RWPE1 (cell line): ENCODE data around the gene FLT1.

Experiments
- CTCF ChIA-PET: fragments of 350-600 bp; sonication (Branson Sonifier 250); formaldehyde crosslinking; extraction: SDS; loops from one replicate; lab custom pipeline; 2021; lab: Yijun Ruan, JAX
- POLR2A ChIA-PET: fragments of 400-600 bp; formaldehyde crosslinking; extraction: SDS; loops from one replicate; lab custom pipeline; 2020; ENCODE audit warnings: antibody characterized with exemption; ENCODE audit not compliant: low non-redundant PET; lab: Yijun Ruan, JAX
- DNase-seq: peaks from one replicate; pipeline ENCODE4 v3.0.0; 2012; ENCODE audit warnings: low spot score
- H3K27ac ChIP-seq: fragments of 450-650 bp; 2 replicates; pipeline ENCODE4 v1.5.1; 2017
- TF ChIP-seq, protein P1 (sequence below): fragments of 450-650 bp; conservative IDR thresholded peaks from 2 replicates; pipeline ENCODE4 v1.5.1; 2017; ENCODE audit warnings: low read depth, mild to moderate bottlenecking

The FLT1 gene

DNA sequence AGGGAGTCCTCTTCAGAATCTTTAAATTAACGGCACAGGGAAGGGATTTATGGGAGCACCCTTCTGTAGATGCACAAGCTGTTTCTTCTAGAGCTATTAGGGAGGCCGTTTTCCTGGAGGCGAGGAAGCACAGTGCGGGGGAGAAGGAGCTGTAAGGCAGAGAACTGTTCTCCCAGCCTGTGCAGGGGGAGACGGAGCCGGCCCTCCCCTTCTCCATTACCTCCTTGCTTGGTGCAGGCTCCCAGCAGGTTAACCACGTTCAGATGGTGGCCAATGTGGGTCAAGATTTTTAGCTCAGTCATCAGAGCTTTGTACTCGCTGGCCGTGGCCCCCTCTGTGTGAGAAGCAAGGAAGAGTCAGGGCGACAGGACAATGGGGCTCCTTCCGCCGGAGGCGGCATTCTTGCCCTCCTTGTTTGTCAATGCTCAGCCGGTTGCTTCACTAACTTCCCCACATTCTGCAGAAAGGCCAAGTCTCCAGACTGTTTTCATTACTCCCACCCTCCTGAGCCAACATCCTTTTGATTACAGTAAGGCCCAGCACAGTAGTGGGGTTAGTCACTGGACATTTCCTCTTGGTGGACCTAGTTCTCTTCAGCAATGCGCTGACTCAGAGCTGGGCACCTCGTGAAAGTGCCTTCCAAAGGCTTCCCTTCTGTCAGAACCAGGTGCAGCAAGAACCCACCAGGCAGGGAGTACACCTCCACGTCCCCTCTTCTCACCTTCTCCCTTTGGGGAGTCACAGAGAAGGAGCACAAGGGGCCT is 165.4 kb downstream of the FLT1 start:
- H3K27ac ChIP-seq, result no peak overlapping the region
- TF ChIP-seq, protein P1, sequence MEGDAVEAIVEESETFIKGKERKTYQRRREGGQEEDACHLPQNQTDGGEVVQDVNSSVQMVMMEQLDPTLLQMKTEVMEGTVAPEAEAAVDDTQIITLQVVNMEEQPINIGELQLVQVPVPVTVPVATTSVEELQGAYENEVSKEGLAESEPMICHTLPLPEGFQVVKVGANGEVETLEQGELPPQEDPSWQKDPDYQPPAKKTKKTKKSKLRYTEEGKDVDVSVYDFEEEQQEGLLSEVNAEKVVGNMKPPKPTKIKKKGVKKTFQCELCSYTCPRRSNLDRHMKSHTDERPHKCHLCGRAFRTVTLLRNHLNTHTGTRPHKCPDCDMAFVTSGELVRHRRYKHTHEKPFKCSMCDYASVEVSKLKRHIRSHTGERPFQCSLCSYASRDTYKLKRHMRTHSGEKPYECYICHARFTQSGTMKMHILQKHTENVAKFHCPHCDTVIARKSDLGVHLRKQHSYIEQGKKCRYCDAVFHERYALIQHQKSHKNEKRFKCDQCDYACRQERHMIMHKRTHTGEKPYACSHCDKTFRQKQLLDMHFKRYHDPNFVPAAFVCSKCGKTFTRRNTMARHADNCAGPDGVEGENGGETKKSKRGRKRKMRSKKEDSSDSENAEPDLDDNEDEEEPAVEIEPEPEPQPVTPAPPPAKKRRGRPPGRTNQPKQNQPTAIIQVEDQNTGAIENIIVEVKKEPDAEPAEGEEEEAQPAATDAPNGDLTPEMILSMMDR, result no peak
- ChIA-PET POLR2A (no interaction called here), CTCF (no interaction called here)
- no peak for DNase-seq

DNA sequence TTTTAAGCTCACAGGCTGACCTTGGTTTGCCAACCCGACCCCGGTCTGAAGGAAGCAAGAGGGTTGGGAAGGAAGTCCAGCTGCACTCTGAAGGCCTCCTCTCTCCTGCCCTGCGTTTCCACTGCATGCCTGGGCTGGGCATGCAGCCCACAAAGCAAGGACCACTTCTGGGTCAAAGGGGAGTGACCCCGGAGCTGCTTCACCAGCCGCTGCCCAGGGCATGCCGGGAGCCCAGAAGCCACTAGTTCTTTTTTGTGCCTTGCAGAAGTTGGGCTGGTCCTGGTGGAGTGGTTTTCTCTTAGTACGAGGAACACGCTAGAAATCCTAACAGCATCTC is 166.7 kb downstream of the FLT1 start:
- DNase-seq, result no peak
- POLR2A ChIA-PET, result no interaction called here
- TF ChIP-seq, protein P1, result no peak
- CTCF ChIA-PET, result no interaction called here
- no peak overlapping the region for H3K27ac ChIP-seq

DNA sequence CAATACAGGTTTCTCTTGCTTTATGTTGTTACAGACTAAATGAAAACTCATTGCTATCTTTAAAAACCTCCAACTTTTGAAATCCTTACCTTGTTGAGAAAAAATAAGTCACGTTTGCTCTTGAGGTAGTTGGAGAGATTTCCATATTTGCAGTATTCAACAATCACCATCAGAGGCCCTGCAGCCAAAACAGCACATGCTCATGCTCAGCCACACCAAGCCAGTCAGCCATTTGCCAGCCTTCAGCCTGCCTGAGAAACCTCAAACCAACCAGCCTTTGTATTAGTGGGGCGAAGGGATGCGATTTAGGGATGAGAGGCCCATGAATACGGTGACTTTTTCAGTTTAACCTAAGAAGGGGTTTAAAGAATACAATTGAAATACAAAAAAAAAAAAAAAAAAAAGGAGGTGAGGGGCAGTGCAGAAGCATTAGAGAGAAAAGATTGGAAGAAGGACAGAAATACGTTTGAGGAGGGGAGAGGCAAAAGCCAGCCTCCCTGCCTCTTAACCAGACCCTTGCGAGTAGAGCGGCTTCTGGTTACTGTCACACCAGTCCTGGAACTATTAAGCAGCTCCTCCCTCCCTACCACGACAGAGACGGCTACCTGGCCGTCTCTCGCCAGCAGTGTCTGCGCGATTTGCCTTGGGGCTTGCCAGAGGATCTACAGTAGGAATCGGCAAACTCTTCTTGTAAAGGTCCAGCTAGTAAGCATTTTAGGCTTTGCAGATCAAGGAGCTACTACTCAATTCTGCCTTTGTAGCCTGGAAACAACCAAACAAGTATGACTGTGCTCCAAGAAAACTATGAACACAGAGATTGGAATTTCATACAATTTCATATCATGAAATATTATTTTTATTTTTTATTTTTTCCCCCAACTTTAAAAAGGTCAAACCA is 167.3 kb downstream of the FLT1 start:
- CTCF ChIA-PET, result no interaction called here
- TF ChIP-seq, protein P1, result no peak
- no peak for DNase-seq
- H3K27ac ChIP-seq, result no peak overlapping the region
- POLR2A ChIA-PET, result no interaction called here

DNA sequence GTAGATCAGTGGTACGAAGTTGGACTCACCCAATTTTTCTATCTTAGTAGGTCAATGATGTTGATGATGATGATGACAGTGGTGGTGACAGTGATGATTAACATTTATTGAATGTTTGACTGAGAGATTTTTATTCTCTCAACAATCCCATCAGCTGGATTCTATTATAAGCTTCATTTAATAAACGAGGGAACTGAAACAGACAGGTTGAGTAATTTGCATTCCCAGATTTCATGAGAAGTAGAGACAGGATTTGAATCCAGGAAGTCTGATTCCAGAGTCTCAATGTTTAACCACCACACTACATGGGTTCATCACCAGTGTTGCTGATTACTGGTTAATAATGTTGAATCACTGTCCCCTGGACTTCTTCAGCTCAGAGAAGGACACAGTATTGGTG is 168.9 kb downstream of the FLT1 start:
- CTCF ChIA-PET, result interaction anchor here (0.7 kb wide), 2 partner anchors 55 to 194 kb away, joined by 3 to 4 read pairs; no protein-coding TSS in a partner anchor
- no peak for DNase-seq
- TF ChIP-seq, protein P1, result no peak
- H3K27ac ChIP-seq, result no peak overlapping the region
- POLR2A ChIA-PET, result no interaction called here

DNA sequence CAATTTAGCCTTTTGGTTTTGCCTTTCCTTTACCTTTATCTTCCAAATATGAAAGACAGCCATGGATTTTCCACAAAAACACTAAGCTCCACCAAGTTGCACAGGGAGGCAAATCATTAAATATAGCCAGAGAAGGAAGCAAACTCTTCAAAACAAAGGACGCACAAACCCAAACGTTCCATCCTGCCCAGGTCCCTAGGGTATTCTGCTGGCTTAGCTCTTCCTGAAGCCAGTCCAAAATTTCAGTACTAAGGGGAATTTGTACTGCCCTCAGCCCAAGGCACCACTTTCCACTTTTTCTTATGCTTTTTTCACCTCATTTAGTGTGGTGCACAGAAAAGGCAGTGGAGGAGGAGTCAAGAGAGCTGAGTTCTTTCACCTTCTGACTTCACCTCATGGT is 169.9 kb downstream of the FLT1 start:
- no peak for DNase-seq
- H3K27ac ChIP-seq, result no peak overlapping the region
- CTCF ChIA-PET, result interaction anchor here (0.7 to 1.2 kb wide), 2 partner anchors 314 to 472 kb away, joined by 3 to 5 read pairs; no protein-coding TSS in a partner anchor
- TF ChIP-seq, protein P1, result no peak
- POLR2A ChIA-PET, result no interaction called here

DNA sequence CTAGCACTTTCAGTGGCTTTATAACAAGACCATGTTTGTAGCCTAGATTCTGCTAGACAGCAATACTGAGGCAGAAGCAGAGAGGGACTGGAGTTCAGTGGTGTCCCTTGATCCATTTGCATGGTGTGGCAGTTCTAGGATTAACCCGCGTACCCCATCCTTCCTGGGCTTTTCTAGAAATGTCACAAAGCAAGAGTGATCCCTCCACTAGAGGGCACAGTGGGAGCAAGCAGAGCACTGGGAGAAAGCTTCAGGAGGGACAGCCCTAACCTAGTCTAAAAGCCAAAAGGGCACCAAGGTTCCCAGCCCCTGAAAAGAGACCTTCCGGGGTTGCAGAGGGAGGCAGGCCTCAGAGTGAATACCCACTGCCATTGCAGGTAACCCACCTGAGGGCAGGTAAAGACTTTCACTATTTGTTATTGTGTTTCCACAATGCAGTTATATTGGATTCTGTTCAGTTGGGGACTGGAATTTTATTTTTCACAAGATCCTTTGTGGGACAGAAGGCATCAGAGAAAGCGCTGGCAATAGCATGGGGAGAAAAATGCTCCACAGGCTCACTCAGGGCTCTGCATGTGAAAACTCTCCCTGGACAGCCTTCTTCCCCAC is 170.6 kb downstream of the FLT1 start:
- peak; percentile 63 for DNase-seq
- ChIA-PET POLR2A (no interaction called here), CTCF (interaction anchor here (0.5 to 1.4 kb wide), 12 partner anchors 9 to 1127 kb away, joined by 3 to 8 read pairs (median 4); no protein-coding TSS in a partner anchor)
- TF ChIP-seq, protein P1, result peak; percentile 73
- no peak overlapping the region for H3K27ac ChIP-seq
